Renal cortical epithelial cell (primary cell): Measurements from ENCODE around the gene TRANK1. TPM values are rescaled to one million over a fixed set of nuclear protein-coding genes. Genes with fewer than 3 reads are reported as not detected.

Source experiments
- DNase-seq: peaks from one replicate; pipeline ENCODE4 v3.0.0-alpha.2; 2011; ENCODE audit warnings: low read depth
- total RNA-seq: library from RNA; depleted of rRNA; stranded (reverse); fragments of >200 nt; gene quantifications from 2 replicates; pipeline ENCODE4 v1.2.3, GENCODE V29; 2014

The TRANK1 gene
- total RNA-seq, 1 donor from 2014 or later = 31.1 TPM

GRCh38 chr3:36803091-36803791 is 141.6 kb downstream of the TRANK1 start:
- no peak for DNase-seq

DNA sequence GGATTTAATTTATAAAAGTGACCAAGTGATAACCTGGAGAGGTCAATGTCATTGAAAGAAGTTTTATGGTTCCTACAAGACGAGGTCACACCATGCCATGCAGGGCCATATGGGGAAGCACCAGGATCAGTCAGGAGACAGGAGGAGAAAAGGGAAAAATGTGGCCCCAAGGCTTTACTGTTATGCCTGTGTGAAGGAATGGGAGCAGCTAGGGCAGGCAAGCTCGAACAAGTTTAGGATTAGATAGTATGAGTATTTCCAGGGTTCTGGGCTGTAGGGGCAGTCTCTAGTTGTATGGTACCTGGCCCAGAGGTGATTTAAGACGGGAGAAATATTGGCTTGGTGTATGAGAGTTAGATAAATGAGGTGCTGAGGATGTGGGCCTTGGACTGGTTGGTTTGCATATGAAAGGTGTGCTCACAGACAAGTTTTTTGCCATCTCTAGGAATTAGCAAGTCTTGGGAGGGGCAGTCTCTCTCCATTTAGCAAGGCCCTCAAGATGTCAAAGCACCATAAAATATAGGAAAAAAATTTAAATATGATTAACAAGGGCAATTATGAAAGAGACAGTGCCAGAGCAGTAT is 144.2 kb downstream of the TRANK1 start:
- DNase-seq = no peak

DNA sequence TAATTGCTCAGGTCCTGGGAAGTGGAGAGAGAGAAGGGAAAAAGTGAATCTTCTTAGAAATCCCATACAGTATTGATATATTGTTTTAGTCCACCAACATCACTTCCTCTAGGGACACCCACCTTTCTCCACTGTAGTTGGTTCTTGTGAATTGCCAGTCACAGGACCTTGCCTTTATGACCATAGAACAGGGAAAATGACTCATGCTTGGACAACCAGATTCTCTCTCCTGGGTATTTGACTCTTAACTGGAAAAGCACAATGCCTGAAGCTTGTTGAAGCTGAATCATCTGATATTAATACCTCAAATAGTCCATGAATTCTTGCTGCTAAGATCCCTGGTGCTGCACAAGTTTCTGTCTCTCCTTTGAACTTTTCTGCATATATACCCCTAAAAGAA is 148.0 kb downstream of the TRANK1 start:
- DNase-seq = peak; percentile 88

GRCh38 chr3:36796161-36796560 is 148.7 kb downstream of the TRANK1 start:
- DNase-seq = no peak

DNA sequence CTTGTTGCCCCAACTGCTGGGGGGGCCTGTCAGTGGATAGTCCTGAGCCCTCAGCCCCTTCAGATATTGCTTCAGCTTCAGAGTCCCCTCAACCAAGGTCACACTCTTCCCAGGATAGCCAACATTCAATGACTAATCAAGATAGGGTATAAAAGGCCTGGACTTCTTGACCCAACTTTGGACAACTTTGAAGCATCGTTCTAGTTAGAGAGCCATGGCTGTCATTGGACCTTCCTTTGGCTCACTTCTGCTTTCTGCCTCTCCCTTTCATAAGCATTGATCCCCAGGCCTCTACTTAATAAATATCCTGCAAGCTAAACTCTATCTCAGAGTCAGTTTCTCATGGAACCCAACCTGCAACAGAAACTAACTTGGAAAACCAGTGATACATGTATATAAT is 149.2 kb downstream of the TRANK1 start:
- DNase-seq = no peak

DNA sequence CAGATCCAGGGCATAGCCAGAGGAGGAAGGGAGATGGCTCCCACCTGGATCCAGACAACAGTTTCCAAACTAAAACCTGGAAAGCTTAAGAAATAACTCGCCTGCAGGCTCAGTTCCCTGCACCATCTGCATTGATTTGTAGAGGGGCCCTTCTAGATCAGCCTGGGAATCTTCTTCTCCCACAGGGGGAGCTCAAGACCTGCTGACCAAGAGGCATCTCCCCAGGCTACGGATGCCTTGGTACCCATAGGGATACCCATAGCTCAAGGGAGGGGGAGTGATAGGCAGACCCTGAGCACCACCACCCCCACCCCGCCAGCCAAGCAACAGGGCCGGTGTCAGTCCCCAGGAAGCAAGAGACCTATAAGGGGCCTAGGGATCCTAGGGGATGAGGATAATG is 152.5 kb downstream of the TRANK1 start:
- peak; percentile 17 for DNase-seq

- DNase-seq = no peak
These were observed 154.1 kb downstream of the TRANK1 start for GRCh38 chr3:36790765-36791164.

GRCh38 chr3:36786921-36787890 is 157.6 kb downstream of the TRANK1 start:
- no peak for DNase-seq

- DNase-seq = no peak
These were observed 160.7 kb downstream of the TRANK1 start for GRCh38 chr3:36784138-36784635.

DNA sequence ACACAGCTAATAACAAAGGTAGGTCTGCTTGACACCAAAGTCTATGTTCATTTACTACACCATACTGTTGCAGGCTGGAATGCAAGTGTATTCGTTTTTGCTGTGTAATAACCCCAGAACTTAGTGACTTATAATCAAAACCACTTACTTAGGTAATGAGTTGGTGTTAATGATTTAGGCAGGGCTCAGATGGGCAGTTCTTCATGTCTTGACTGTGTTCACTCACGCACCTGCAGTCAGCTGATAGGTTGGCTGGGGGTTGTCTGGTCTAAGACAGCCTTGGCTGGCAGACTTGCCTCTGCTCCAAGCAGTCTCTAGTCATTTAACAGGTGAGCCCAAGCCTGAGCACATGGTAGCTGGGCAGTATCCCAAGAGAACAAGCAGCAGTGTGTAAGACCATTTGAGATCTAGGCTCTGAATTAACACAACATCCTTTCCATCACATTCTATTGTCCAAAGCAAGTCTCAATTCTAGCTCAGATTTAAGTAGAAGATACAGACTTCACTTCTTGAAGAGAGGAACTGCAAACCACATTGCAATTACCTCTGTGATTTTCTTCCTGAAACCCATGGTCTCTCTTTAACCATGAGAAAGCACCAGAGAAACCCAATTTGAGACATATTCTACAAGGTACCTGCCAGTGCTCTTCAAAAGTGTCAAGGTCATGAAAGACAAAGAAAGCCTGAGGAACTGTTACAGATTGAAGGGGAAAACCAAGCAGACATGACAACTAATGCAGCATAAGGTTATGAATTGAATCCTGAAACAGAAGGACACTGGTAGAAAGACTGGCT is 167.2 kb downstream of the TRANK1 start:
- DNase-seq = peak; percentile 4

Other genes with a start within 250 kb of the TRANK1 start
- not detected in 2 replicates for gene DCLK3, start 180.5 kb downstream of the TRANK1 start, total RNA-seq
- gene EPM2AIP1, start 48.1 kb upstream of the TRANK1 start, total RNA-seq = 5.0 and 14.6 TPM in 2 replicates
- 41.9 and 42.7 TPM in 2 replicates for gene MLH1, start 48.5 kb upstream of the TRANK1 start, total RNA-seq
- 76.9 and 104 TPM in 2 replicates for gene LRRFIP2, start 229.5 kb upstream of the TRANK1 start, total RNA-seq